HCT116 (cell line): ENCODE measurements around the gene LGMN. TPM values are rescaled to one million over a fixed set of nuclear protein-coding genes. Genes with fewer than 3 reads are reported as not detected.

Experiments used
- ATAC-seq: fragments of 200-7000 bp; cut with Tn5 transposase; 2 replicates; pipeline ENCODE4 v1.9.1; 2020; ENCODE audit warnings: mild to moderate bottlenecking, moderate library complexity
- BruUV-seq: library from RNA; stranded (reverse); fragments of 400-500 nt; replicated peaks from 2 replicates; lab custom pipeline; 2021; lab: Mats Ljungman, UMichigan
- CTCF ChIA-PET: fragments of 300-600 bp; sonication (Branson Sonifier 250); formaldehyde crosslinking; loops from one replicate; lab custom pipeline; 2021; ENCODE audit warnings: antibody characterized with exemption; lab: Charles Lee
- POLR2A ChIA-PET: fragments of 300-600, 350-600 bp; sonication (Branson Sonifier 250); formaldehyde crosslinking; loops from one replicate; lab custom pipeline; 2021; ENCODE audit warnings: antibody characterized with exemption; lab: Charles Lee
- RAD21 ChIA-PET, 2 experiments: fragments of 300-600 bp; sonication (Branson Sonifier 250); formaldehyde crosslinking; loops; one replicate each; lab custom pipeline; 2023; ENCODE audit warnings: low total read pairs in 2 of 2; ENCODE audit not compliant: uncharacterized antibody in 2 of 2, unreplicated experiment in 2 of 2, low non-redundant PET in 1 of 2; lab: Charles Lee
- DNase-seq: peaks from one replicate; pipeline ENCODE4 v3.0.0-alpha.2; 2010; ENCODE audit warnings: low read depth, low spot score
- H2AFZ ChIP-seq: fragments of 200-600 bp; shearing (Covaris generic), sonication (generic); 2 replicates; pipeline ENCODE4 v1.6.1; 2017; ENCODE audit warnings: low read depth, mixed run types, mixed read lengths, antibody characterized with exemption, low read length; ENCODE audit not compliant: poor library complexity, severe bottlenecking
- H3K27ac ChIP-seq: 2 replicates; pipeline ENCODE4 v1.5.1; 2012; ENCODE audit warnings: low read depth, low read length
- H3K27me3 ChIP-seq: fragments of 200-600 bp; sonication (generic); 2 replicates; pipeline ENCODE4 v1.6.1; 2016; ENCODE audit warnings: mixed run types, low read length, mixed read lengths; ENCODE audit not compliant: insufficient read depth
- H3K36me3 ChIP-seq, 2 experiments: fragments of 200-500 bp in 1 of 2; fragments of 200-600 bp in 1 of 2; sonication (Bioruptor generic) in 1 of 2; sonication (generic) in 1 of 2; 2 replicates each; pipeline versions ENCODE4 v1.5.1 to v1.6.1; 2014 to 2016; ENCODE audit warnings: low read length in 2 of 2, inconsistent platforms in 1 of 2, mixed read lengths in 1 of 2, mixed run types in 1 of 2; ENCODE audit not compliant: insufficient read depth in 2 of 2, control insufficient read depth in 1 of 2
- H3K4me1 ChIP-seq, 2 experiments: fragments of 200-600 bp in 1 of 2; sonication (generic) in 1 of 2; 2 replicates each; pipeline versions ENCODE4 v1.5.1 to v1.6.1; 2012 to 2017; ENCODE audit warnings: low read length in 2 of 2, inconsistent platforms in 1 of 2, mild to moderate bottlenecking in 1 of 2, mixed read lengths in 1 of 2, mixed run types in 1 of 2, moderate library complexity in 1 of 2; ENCODE audit not compliant: insufficient read depth in 2 of 2, control insufficient read depth in 1 of 2
- H3K4me2 ChIP-seq: fragments of 200-600 bp; sonication (generic); 2 replicates; pipeline ENCODE4 v1.6.1; 2017; ENCODE audit warnings: mixed run types, low read length, mixed read lengths
- H3K4me3 ChIP-seq, 2 experiments: fragments of 200-600 bp in 1 of 2; sonication (generic) in 1 of 2; replicated peaks in 1 of 2; 2 replicates each; pipeline ENCODE4 v1.5.1; 2011 to 2016; ENCODE audit warnings: low read length in 2 of 2, control low read depth in 1 of 2, low read depth in 1 of 2, mild to moderate bottlenecking in 1 of 2, mixed read lengths in 1 of 2, mixed run types in 1 of 2
- H3K79me2 ChIP-seq: fragments of 200-600 bp; sonication (generic); 2 replicates; pipeline ENCODE4 v1.6.1; 2017; ENCODE audit warnings: mild to moderate bottlenecking, mixed run types, low read length, moderate library complexity, mixed read lengths; ENCODE audit not compliant: insufficient read depth
- H3K9ac ChIP-seq: fragments of 200-600 bp; sonication (generic); 2 replicates; pipeline ENCODE4 v1.6.1; 2016; ENCODE audit warnings: low read length, mixed read lengths
- H3K9me2 ChIP-seq: fragments of 200-600 bp; sonication (generic), shearing (Covaris generic); 2 replicates; pipeline ENCODE4 v1.6.1; 2017; ENCODE audit warnings: mixed run types, mild to moderate bottlenecking, moderate library complexity; ENCODE audit not compliant: insufficient read depth
- H3K9me3 ChIP-seq, 2 experiments: fragments of 200-500 bp in 1 of 2; fragments of 200-600 bp in 1 of 2; sonication (Bioruptor generic) in 1 of 2; sonication (generic) in 1 of 2; 2 replicates each; pipeline ENCODE4 v1.6.1; 2014 to 2017; ENCODE audit warnings: low read length in 2 of 2, mixed read lengths in 2 of 2, inconsistent platforms in 1 of 2, low read depth in 1 of 2, mild to moderate bottlenecking in 1 of 2, mixed run types in 1 of 2, moderate library complexity in 1 of 2; ENCODE audit not compliant: control insufficient read depth in 1 of 2, insufficient read depth in 1 of 2
- H4K20me1 ChIP-seq: fragments of 200-600 bp; sonication (generic), shearing (Covaris generic); 2 replicates; pipeline ENCODE4 v1.6.1; 2017; ENCODE audit warnings: mixed run types, mild to moderate bottlenecking, moderate library complexity; ENCODE audit not compliant: insufficient read depth
- CBX3 ChIP-seq: IDR thresholded peaks from 2 replicates; pipeline ENCODE4 v1.6.1; 2012; ENCODE audit warnings: low read depth
- EGR1 ChIP-seq: IDR thresholded peaks from 2 replicates; pipeline ENCODE4 v1.6.1; 2012; ENCODE audit warnings: low read depth
- ELF1 ChIP-seq: IDR thresholded peaks from 2 replicates; pipeline ENCODE4 v1.6.1; 2012; ENCODE audit warnings: low read depth, borderline replicate concordance
- EZH2 ChIP-seq: fragments of 200-600 bp; sonication (generic); IDR thresholded peaks from 2 replicates; pipeline ENCODE4 v1.6.1; 2017; ENCODE audit warnings: antibody characterized with exemption, mixed run types
- EZH2phosphoT487 ChIP-seq: fragments of 200-600 bp; IDR thresholded peaks from 2 replicates; pipeline ENCODE4 v1.6.1; 2018; ENCODE audit warnings: antibody characterized with exemption, borderline replicate concordance
- FOSL1 ChIP-seq: IDR thresholded peaks from 2 replicates; pipeline ENCODE4 v1.6.1; 2012; ENCODE audit warnings: low read depth
- JUND ChIP-seq: IDR thresholded peaks from 2 replicates; pipeline ENCODE4 v1.6.1; 2012
- POLR2AphosphoS5 ChIP-seq: IDR thresholded peaks from 2 replicates; pipeline ENCODE4 v1.6.1; 2011; ENCODE audit warnings: mild to moderate bottlenecking, low read depth, low read length, moderate library complexity
- RAD21 ChIP-seq: IDR thresholded peaks from 2 replicates; pipeline ENCODE4 v1.6.1; 2012; ENCODE audit warnings: low read depth, mild to moderate bottlenecking
- SP1 ChIP-seq: IDR thresholded peaks from 2 replicates; pipeline ENCODE4 v1.6.1; 2012; ENCODE audit warnings: low read depth
- SRF ChIP-seq: IDR thresholded peaks from 2 replicates; pipeline ENCODE4 v1.6.1; 2012; ENCODE audit warnings: low read depth
- intact Hi-C: fragments of 100-400 bp; cut with micrococcal nuclease; formaldehyde crosslinking; loops from 2 replicates; pipeline ENCODE4 v1.10.0; 2022
- total RNA-seq: library from RNA; stranded (reverse); gene quantifications from one replicate; pipeline ENCODE4 v1.2.1, GENCODE V29; 2021; ENCODE audit not compliant: unreplicated experiment
- TF ChIP-seq, protein P1 (sequence below): IDR thresholded peaks from 2 replicates; pipeline ENCODE4 v1.6.1; 2011; ENCODE audit warnings: mild to moderate bottlenecking, low read length, moderate library complexity; ENCODE audit not compliant: insufficient replicate concordance; ENCODE audit errors: extremely low read depth
- TF ChIP-seq, protein P2 (sequence below): IDR thresholded peaks from 2 replicates; pipeline ENCODE4 v1.6.1; 2012
- TF ChIP-seq, protein P3 (sequence below): IDR thresholded peaks from 2 replicates; pipeline ENCODE4 v1.6.1; 2012; ENCODE audit warnings: low read depth

LGMN gene
- total RNA-seq, 1 experiment from 2014 or later = 44.9 TPM

- Histone ChIP-seq H2AFZ (no peak overlapping the region), H3K27ac (no peak overlapping the region), H3K9me3 (no peaks in the 10 kb centered on the region), H3K36me3 (no peaks in the 10 kb centered on the region; a peak in 1 of 4 replicates), H3K27me3 (no peaks in the 10 kb centered on the region), H3K79me2 (peaks cover 15% of the 10 kb centered on the region; the same call in 1 of the 2 replicates), H3K4me3 (no peak overlapping the region), H3K4me1 (peaks cover 6 to 12% of the 10 kb centered on the region in 2 experiments), H3K4me2 (no peak overlapping the region), H3K9ac (no peak overlapping the region), H3K9me2 (no peaks in the 10 kb centered on the region), H4K20me1 (no peaks in the 10 kb centered on the region)
- no TSS peak for BruUV-seq
- intact Hi-C loops = no loop called here
- CTCF ChIA-PET = no interaction called here
- RAD21 ChIA-PET = no interaction called here
- TF ChIP-seq POLR2AphosphoS5 = no peak
- TF ChIP-seq SP1 = no peak
- TF ChIP-seq RAD21 = no peak
- TF ChIP-seq CBX3 = no peak
- TF ChIP-seq, protein P1, sequence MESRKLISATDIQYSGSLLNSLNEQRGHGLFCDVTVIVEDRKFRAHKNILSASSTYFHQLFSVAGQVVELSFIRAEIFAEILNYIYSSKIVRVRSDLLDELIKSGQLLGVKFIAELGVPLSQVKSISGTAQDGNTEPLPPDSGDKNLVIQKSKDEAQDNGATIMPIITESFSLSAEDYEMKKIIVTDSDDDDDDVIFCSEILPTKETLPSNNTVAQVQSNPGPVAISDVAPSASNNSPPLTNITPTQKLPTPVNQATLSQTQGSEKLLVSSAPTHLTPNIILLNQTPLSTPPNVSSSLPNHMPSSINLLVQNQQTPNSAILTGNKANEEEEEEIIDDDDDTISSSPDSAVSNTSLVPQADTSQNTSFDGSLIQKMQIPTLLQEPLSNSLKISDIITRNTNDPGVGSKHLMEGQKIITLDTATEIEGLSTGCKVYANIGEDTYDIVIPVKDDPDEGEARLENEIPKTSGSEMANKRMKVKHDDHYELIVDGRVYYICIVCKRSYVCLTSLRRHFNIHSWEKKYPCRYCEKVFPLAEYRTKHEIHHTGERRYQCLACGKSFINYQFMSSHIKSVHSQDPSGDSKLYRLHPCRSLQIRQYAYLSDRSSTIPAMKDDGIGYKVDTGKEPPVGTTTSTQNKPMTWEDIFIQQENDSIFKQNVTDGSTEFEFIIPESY = no peak
- ATAC-seq (no peak), DNase-seq (no peak)
- POLR2A ChIA-PET = no interaction called here
These were observed 8.0 kb downstream of the LGMN start for GRCh38 chr14:92740440-92740839.

DNA sequence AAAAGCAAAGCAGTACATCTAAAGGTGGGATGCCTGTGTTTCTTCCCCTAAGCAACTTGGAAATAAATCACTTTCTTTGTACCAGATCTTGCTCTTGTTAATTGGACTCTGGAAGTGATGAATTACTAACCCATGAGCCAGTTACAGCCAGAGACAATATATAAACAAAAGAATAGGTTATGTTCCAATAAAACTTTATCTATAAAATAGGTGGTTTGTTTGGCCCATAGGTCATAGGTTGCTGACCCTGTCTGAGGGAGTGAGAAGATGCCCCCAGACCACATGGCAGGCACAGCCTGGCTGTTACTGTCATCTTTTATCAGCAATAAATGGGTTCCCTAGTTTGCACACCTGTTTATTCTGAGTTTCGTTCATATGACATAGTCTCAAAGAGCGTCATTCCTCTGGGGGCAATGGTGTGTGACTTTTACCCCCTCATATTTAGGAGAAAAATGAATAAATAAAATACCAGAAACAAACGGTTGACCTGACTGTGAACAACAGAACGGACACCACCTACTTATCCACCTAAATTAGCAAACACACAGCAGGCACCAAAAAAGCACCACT is 10.7 kb downstream of the LGMN start:
- H3K4me1 ChIP-seq = peaks cover 15 to 21% of the 10 kb centered on the region in 2 experiments
- ChIA-PET CTCF (no interaction called here), POLR2A (no interaction called here), RAD21 (no interaction called here)
- DNase-seq = no peak
- no peaks in the 10 kb centered on the region for H3K9me2 ChIP-seq
- no TSS peak for BruUV-seq
- no peaks in the 10 kb centered on the region for H3K9me3 ChIP-seq
- no peak overlapping the region for H3K9ac ChIP-seq
- no peaks in the 10 kb centered on the region for H4K20me1 ChIP-seq
- intact Hi-C loops = no loop called here
- H3K79me2 ChIP-seq = peaks cover 11% of the 10 kb centered on the region; the same call in 1 of the 2 replicates
- H3K4me2 ChIP-seq = no peak overlapping the region
- H3K27ac ChIP-seq = no peak overlapping the region
- H3K27me3 ChIP-seq = no peaks in the 10 kb centered on the region
- ATAC-seq = no peak
- H3K4me3 ChIP-seq = no peak overlapping the region
- no peak overlapping the region for H2AFZ ChIP-seq
- no peaks in the 10 kb centered on the region; a peak in 1 of 4 replicates for H3K36me3 ChIP-seq
- TF ChIP-seq RAD21 (no peak), SRF (no peak), ELF1 (no peak), JUND (no peak), EZH2phosphoT487 (no peak), FOSL1 (no peak), EZH2 (no peak), EGR1 (no peak)
- TF ChIP-seq, protein P2, sequence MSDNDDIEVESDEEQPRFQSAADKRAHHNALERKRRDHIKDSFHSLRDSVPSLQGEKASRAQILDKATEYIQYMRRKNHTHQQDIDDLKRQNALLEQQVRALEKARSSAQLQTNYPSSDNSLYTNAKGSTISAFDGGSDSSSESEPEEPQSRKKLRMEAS = no peak
- TF ChIP-seq, protein P3, sequence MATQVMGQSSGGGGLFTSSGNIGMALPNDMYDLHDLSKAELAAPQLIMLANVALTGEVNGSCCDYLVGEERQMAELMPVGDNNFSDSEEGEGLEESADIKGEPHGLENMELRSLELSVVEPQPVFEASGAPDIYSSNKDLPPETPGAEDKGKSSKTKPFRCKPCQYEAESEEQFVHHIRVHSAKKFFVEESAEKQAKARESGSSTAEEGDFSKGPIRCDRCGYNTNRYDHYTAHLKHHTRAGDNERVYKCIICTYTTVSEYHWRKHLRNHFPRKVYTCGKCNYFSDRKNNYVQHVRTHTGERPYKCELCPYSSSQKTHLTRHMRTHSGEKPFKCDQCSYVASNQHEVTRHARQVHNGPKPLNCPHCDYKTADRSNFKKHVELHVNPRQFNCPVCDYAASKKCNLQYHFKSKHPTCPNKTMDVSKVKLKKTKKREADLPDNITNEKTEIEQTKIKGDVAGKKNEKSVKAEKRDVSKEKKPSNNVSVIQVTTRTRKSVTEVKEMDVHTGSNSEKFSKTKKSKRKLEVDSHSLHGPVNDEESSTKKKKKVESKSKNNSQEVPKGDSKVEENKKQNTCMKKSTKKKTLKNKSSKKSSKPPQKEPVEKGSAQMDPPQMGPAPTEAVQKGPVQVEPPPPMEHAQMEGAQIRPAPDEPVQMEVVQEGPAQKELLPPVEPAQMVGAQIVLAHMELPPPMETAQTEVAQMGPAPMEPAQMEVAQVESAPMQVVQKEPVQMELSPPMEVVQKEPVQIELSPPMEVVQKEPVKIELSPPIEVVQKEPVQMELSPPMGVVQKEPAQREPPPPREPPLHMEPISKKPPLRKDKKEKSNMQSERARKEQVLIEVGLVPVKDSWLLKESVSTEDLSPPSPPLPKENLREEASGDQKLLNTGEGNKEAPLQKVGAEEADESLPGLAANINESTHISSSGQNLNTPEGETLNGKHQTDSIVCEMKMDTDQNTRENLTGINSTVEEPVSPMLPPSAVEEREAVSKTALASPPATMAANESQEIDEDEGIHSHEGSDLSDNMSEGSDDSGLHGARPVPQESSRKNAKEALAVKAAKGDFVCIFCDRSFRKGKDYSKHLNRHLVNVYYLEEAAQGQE = no peak
